T-helper 17 cell (primary cell): Measurements from ENCODE around the gene ARL4C. TPM values are rescaled to one million over a fixed set of nuclear protein-coding genes. Genes with fewer than 3 reads are reported as not detected.
A peak's percentile ranks its signal among the peaks of the same experiment; 100 is the strongest.

Source experiments
- ATAC-seq: fragments of 150-1000 bp; cut with Tn5 transposase; 2 replicates; pipeline ENCODE4 v1.10.0; 2021; ENCODE audit warnings: mild to moderate bottlenecking, moderate library complexity
- DNase-seq, 3 donors: peaks; one replicate each; pipeline versions ENCODE4 v3.0.0 to v3.0.0-alpha.2; 2020 to 2021
- H3K9me3 ChIP-seq: one replicate; pipeline ENCODE4 v1.7.0; 2013; ENCODE audit warnings: low read length, mild to moderate bottlenecking; ENCODE audit not compliant: control insufficient read depth, poor library complexity, severe bottlenecking
- H3K27ac Mint-ChIP-seq: one replicate; pipeline ENCODE4 v1.8.0; 2022; ENCODE audit warnings: mild to moderate bottlenecking, moderate library complexity, mixed read lengths
- H3K27me3 Mint-ChIP-seq: one replicate; pipeline ENCODE4 v1.8.0; 2022; ENCODE audit warnings: mixed read lengths
- H3K36me3 Mint-ChIP-seq: one replicate; pipeline ENCODE4 v1.8.0; 2022; ENCODE audit warnings: low read depth, mixed read lengths
- H3K4me1 Mint-ChIP-seq: one replicate; pipeline ENCODE4 v1.8.0; 2022; ENCODE audit warnings: mild to moderate bottlenecking, mixed read lengths
- H3K4me3 Mint-ChIP-seq: one replicate; pipeline ENCODE4 v1.8.0; 2022; ENCODE audit warnings: mild to moderate bottlenecking, moderate library complexity, mixed read lengths
- total RNA-seq, 4 donors: library from RNA in 2 of 4; stranded (reverse) in 2 of 4; gene quantifications; one replicate each; pipeline ENCODE4 v1.2.3 and lab custom pipeline; 2022 to 2026

Gene ARL4C
- total RNA-seq = 100 to 1,000 TPM; 365 to 393 TPM
- total RNA-seq (lab: John Stamatoyannopoulos, UW) = 491 to 739 reads per million in 2 donors

DNA sequence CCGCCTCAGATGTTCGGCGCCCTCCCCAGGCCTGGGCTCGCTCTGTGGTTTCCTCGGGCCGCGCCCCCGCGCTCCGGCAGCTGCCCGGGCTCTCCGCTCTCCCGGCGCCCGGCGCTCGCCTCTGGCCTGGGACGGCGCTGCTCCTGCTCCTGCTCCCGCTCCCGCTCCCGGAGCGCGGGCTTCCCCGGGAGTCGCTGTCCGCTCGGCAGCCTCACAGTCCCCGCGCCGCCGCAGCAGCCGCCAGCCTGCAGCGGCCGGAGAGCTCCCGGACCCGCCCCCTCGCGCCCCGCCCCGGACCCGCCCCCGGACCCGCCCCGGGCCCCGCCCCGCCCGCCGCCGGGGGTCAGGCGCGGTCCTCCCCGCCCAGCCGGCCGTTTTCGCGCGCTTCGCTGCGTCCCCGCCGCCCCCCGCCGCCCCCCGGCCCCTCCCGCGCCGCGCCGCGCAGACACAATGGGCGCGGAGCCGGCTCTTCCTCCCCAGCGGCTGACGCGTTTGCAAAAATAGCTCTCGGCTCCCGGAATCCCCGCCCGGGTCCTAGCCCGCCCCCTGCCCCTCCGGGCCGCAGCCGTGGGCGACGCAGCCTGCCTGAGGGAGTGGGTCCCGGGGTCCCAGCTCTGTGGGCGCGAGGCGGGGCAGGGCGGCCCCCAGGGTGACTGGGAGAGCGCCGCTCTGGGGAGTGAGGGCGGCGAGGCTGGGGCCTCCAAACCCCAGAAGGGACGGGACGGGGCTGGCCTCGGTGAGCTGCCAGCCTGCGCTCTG, at the start of gene ARL4C:
Gene ARL4C (minus strand): TSS at position 247 of the 759 bp plus-strand sequence. CDS start 495 bp downstream, outside the sequence.
- Mint-ChIP-seq H3K27ac (peak within 1 kb of the TSS; percentile 99), H3K4me1 (peaks cover 44% of the 10 kb centered on the region), H3K36me3 (peaks cover 21% of the 10 kb centered on the region), H3K4me3 (peak within 1 kb of the TSS; percentile 96), H3K27me3 (peaks cover 9% of the 10 kb centered on the region)
- peak; percentile 59 for ATAC-seq
- peak; percentile 56 to 77 (median 72) for DNase-seq
- H3K9me3 ChIP-seq = no peaks in the 10 kb centered on the region

DNA sequence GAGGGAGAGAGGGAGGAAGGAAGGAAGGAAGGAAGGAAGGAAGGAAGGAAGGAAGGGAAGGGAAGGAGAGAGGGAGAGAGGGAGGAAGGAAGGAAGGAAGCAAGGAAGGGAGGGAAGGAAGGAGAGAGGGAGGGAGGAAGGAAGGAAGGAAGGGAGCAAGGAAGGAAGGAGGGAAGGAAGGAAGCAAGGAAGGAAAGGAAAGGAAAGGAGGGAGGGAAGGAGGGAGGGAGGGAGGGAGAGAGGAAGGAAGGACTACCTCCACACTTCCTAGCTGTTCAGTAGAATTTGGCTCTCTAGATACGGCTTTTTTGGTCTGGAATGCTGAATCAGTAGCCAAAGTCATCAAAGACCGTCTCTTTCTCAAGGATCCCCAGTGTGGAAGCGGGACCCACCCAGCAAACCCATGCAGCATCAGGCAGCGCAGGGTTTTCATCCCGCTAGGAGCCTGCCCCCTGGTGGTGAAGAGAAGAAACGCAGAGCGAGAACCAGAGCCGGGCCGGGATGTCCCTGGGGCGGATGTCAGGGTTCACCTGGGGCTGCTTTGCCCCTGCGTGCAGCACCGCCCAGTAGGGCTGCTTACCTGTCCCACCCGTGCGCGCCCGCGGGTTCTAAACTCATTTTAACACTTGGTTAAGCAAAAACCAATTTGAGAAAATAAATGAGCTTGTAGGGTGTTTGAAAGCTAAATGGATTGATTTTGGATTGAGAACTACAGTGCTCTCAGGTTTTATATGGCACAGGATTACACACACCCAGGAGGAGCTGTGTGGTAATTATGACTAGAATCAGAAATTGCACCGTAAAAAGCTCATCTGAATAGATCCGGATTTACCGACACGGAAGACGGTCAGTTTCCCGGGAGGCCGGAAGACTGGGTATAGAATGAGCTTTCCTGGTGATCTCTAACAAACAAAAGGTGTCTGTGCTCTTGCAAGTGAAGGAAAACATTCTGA, 48.1 kb upstream of the ARL4C start:
- Mint-ChIP-seq H3K36me3 (peaks cover 3% of the 10 kb centered on the region), H3K4me1 (peaks cover 12% of the 10 kb centered on the region), H3K27me3 (peaks cover 53% of the 10 kb centered on the region), H3K27ac (no peak overlapping the region), H3K4me3 (no peak overlapping the region)
- ATAC-seq (peak; percentile 95), DNase-seq (peak; percentile 51 to 71 (median 58))
- H3K9me3 ChIP-seq = no peaks in the 10 kb centered on the region

DNA sequence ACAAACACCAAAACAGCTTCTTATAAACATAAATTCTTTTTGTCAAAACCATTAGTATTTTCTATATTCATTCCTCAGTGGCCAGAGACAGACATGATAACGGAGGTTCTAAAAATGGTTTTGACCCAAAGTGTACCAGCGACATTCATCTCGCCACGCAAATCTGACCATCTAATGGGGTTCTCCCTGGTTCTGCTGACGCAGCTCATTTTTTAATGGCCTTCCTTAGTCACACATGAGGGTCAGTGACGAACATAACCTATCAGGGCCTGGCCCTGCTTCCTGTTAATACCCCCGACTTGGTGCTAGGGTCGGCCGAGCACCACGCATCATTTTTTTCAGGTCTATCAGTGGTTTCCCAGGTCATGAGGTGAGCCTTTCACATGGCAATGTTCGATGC, 45.9 kb upstream of the ARL4C start:
- peaks cover 3% of the 10 kb centered on the region for H3K36me3 Mint-ChIP-seq
- no peak for DNase-seq
- H3K4me1 Mint-ChIP-seq = peaks cover 10% of the 10 kb centered on the region
- no peak overlapping the region for H3K27ac Mint-ChIP-seq
- H3K9me3 ChIP-seq = no peaks in the 10 kb centered on the region
- H3K4me3 Mint-ChIP-seq = no peak overlapping the region
- ATAC-seq = no peak
- peaks cover 31% of the 10 kb centered on the region for H3K27me3 Mint-ChIP-seq

- DNase-seq (no peak), ATAC-seq (no peak)
- H3K36me3 Mint-ChIP-seq = no peaks in the 10 kb centered on the region
- H3K4me3 Mint-ChIP-seq = no peak overlapping the region
- no peaks in the 10 kb centered on the region for H3K27me3 Mint-ChIP-seq
- H3K9me3 ChIP-seq = no peaks in the 10 kb centered on the region
- H3K4me1 Mint-ChIP-seq = no peaks in the 10 kb centered on the region
- H3K27ac Mint-ChIP-seq = no peak overlapping the region
Observed at GRCh38 chr2:234537929-234538328, 41.0 kb upstream of the ARL4C start.

- no peaks in the 10 kb centered on the region for H3K36me3 Mint-ChIP-seq
- DNase-seq = no peak
- H3K27me3 Mint-ChIP-seq = peaks cover 5% of the 10 kb centered on the region
- H3K4me3 Mint-ChIP-seq = no peak overlapping the region
- H3K27ac Mint-ChIP-seq = no peak overlapping the region
- no peaks in the 10 kb centered on the region for H3K9me3 ChIP-seq
- no peak for ATAC-seq
- no peaks in the 10 kb centered on the region for H3K4me1 Mint-ChIP-seq
Observed at GRCh38 chr2:234536178-234536965, 39.5 kb upstream of the ARL4C start.

DNA sequence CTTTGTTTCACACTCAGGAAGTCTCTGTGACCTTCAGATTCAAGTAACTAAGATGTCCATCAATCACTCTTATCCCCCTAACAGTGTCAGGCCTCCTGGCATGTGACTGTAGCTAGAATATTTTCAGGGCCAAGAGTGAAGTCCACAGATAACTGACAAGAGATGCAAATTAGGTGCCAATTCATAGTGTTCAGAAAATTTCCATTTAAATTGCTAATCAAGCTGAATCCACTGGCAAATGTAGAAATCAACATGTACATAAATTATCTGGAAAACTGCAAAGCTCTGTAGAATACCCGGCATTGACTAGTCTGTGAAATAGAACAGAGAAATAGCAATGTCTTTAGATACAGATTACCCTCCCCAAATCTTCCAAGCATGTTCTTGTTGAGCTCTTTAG, 38.6 kb upstream of the ARL4C start:
- H3K4me3 Mint-ChIP-seq = no peak overlapping the region
- H3K36me3 Mint-ChIP-seq = no peaks in the 10 kb centered on the region
- no peak overlapping the region for H3K27ac Mint-ChIP-seq
- H3K9me3 ChIP-seq = no peaks in the 10 kb centered on the region
- H3K4me1 Mint-ChIP-seq = no peaks in the 10 kb centered on the region
- ATAC-seq = no peak
- no peak for DNase-seq
- peaks cover 6% of the 10 kb centered on the region for H3K27me3 Mint-ChIP-seq

GRCh38 chr2:234534515-234534914, 37.6 kb upstream of the ARL4C start:
- H3K4me1 Mint-ChIP-seq = no peaks in the 10 kb centered on the region
- DNase-seq (no peak), ATAC-seq (no peak)
- H3K4me3 Mint-ChIP-seq = no peak overlapping the region
- peaks cover 6% of the 10 kb centered on the region for H3K27me3 Mint-ChIP-seq
- no peaks in the 10 kb centered on the region for H3K36me3 Mint-ChIP-seq
- no peaks in the 10 kb centered on the region for H3K9me3 ChIP-seq
- H3K27ac Mint-ChIP-seq = no peak overlapping the region

DNA sequence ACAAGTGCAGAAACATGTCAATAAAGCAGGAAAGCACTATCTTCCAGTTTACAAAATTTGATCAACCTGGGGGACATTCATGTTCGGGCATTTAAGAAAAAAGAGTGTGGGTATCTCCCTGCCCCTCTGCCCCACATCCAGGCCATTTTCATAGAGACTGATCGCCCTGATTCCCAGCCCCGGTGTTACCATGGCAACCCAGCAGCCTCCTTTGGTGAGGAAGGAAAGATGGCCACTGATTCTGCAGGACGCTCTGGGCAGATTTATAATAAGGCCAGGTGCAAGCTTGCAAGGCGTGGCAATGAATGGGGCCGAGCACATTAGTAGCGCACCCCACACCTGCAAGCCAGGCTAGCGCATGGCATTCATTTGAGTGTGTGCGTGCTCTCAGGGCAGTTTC, 36.7 kb upstream of the ARL4C start:
- ATAC-seq = no peak
- no peaks in the 10 kb centered on the region for H3K9me3 ChIP-seq
- H3K4me1 Mint-ChIP-seq = no peaks in the 10 kb centered on the region

DNA sequence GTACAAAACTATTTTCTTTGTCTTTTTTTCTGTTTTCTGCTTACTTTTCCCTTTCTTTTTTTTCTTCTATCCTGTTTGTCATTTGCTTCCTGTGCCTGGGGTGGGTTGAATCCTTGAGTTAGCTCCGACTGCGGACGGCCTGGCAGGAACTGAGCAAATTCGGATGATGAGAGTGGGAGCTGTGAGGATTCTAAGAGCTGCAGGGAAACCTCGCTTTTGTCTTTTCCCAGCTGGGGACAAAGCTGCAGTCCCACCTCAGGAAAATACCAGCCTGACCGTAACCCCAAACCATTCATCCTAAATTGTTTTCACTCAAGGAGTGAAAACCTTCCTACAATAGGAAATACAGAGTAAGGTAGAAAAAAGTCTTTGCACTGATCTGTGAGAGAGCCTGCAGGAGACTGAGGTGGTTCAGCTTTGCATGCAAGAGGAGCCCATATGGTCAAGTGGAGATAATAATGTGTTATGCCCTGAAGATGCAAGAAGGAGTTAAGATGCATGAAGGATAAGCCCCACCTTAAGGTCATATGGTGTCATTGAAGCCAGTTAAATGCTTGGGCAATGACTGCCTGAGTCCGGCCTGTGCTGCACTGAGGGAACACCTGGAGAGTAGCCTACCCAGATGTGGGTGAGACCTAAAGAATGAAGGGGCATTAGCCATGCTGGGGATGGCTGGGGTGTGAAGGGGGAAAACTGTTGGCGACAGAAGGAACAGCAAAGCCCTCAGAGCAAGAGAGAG, 31.7 kb upstream of the ARL4C start:
- Mint-ChIP-seq H3K4me3 (no peak overlapping the region), H3K36me3 (no peaks in the 10 kb centered on the region), H3K4me1 (no peaks in the 10 kb centered on the region), H3K27me3 (peaks cover 19% of the 10 kb centered on the region), H3K27ac (peak overlapping the region; percentile 19)
- H3K9me3 ChIP-seq = no peaks in the 10 kb centered on the region
- DNase-seq (no peak), ATAC-seq (no peak)

More for the DNA sequence above, 36.7 kb upstream of the ARL4C start:
- no peak for DNase-seq
- H3K27ac Mint-ChIP-seq = no peak overlapping the region
- no peak overlapping the region for H3K4me3 Mint-ChIP-seq
- peaks cover 10% of the 10 kb centered on the region for H3K27me3 Mint-ChIP-seq
- H3K36me3 Mint-ChIP-seq = no peaks in the 10 kb centered on the region

DNA sequence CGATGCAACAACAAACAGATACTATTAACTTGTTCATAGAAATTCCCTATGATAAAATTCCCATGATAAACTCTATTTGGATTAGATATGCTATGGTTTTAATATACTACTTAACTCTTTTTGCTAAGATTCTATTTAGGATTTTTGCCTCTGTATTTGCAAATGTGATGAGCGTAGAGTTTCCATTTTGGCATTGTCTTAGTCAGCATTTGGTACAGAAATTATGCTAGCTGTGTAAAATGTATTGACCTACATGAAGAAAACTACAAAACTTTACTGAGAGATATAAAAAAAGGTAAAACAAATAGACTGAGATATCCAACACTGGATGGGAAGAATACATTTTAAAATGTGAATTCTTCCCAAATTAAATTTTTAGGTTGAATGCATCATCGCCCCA, 29.8 kb upstream of the ARL4C start:
- H3K9me3 ChIP-seq = no peaks in the 10 kb centered on the region
- Mint-ChIP-seq H3K4me3 (no peak overlapping the region), H3K4me1 (peaks cover 2% of the 10 kb centered on the region), H3K27ac (no peak overlapping the region), H3K36me3 (no peaks in the 10 kb centered on the region), H3K27me3 (peaks cover 17% of the 10 kb centered on the region)
- no peak for DNase-seq
- ATAC-seq = no peak

GRCh38 chr2:234521536-234521935, 24.7 kb upstream of the ARL4C start:
- H3K27ac Mint-ChIP-seq = no peak overlapping the region
- no peaks in the 10 kb centered on the region for H3K9me3 ChIP-seq
- H3K27me3 Mint-ChIP-seq = no peaks in the 10 kb centered on the region
- H3K4me1 Mint-ChIP-seq = peaks cover 3% of the 10 kb centered on the region
- H3K36me3 Mint-ChIP-seq = no peaks in the 10 kb centered on the region
- no peak overlapping the region for H3K4me3 Mint-ChIP-seq
- DNase-seq (no peak), ATAC-seq (no peak)

- Mint-ChIP-seq H3K36me3 (no peaks in the 10 kb centered on the region), H3K27ac (no peak overlapping the region), H3K27me3 (no peaks in the 10 kb centered on the region), H3K4me3 (no peak overlapping the region), H3K4me1 (peaks cover 3% of the 10 kb centered on the region)
- DNase-seq (no peak), ATAC-seq (no peak)
- H3K9me3 ChIP-seq = no peaks in the 10 kb centered on the region
Observed at GRCh38 chr2:234518986-234519642, 22.2 kb upstream of the ARL4C start.
